Right kidney (tissue), 1 donor: ENCODE measurements around the gene UTP25.

Experiments
- DNase-seq: peaks from one replicate; pipeline ENCODE4 v3.0.0-alpha.2; 2016

UTP25 gene

GRCh38 chr1:209805875-209806760, 21.7 kb upstream of the UTP25 start, which contains the start of gene IRF6:
TSS of gene IRF6 (minus strand) at chr1:209806142. CDS start at chr1:209801413, 4,729 bp downstream.
- DNase-seq = peak; percentile 81

DNA sequence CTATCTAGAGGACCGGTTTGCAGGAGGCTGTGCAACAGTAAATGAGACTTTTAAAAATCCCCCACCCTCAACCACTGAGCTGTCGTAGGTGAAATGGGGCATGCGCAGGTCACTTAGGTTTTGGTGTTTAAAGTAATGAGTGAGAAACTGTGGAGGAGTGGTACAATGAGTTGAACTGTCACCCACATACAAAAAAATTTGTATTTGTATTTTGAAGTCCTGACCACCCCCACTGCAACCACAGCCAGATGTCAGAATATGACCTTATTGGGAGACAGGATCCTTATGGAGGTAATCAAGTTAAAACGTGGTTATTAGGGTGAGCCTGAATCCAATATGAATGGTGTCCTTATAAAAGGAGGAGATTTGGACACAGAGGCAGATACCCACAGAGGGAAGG, 20.3 kb upstream of the UTP25 start:
- DNase-seq = no peak

DNA sequence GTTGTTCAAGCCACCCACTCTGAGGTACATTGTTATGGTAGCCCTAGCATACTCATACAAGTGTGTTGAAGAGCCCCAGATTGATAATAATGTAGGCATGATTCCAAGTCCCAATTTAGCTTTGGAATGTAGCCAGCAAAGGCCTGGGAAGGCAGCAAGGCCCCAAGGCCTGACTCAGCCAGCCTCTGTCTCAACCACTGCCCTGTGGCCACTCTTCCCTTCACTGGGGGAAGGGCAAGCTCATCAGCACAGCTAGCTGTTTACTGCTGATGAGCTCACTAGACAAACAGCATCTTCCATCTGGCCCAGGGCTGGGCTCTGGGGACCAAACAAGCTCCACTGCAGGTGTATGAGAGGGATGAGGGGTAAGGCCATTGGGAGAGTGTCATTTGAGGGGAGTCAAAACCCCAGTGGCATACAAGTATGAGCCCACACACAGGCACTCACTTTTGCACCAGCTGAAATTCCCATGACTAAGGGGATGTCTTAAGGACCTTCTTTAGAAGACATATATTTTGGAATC, 19.7 kb upstream of the UTP25 start:
- no peak for DNase-seq

- DNase-seq = no peak
Measured at GRCh38 chr1:209809611-209810010, 18.2 kb upstream of the UTP25 start.

DNA sequence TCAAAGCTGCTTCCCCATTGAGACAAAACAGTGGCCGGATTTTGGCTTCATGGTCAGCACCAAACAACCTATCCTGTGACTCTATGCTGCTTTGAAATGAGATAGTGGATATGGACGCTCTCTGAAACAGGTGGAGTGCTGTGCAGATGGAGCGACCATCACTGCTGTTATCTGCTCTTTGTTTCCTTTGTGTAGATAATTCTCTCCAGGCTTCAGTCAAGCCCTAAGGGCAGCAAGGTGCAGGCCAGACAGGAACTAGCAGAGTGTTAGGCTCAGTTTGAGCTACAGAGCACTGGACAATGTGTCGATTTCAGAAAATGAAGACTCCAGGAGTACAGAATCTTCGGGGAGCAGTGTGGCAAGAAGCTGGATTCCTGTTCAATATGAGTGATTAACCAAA, 17.0 kb upstream of the UTP25 start:
- no peak for DNase-seq

GRCh38 chr1:209813902-209814301, 13.9 kb upstream of the UTP25 start:
- DNase-seq = no peak

GRCh38 chr1:209815490-209815889, 12.3 kb upstream of the UTP25 start:
- no peak for DNase-seq

DNA sequence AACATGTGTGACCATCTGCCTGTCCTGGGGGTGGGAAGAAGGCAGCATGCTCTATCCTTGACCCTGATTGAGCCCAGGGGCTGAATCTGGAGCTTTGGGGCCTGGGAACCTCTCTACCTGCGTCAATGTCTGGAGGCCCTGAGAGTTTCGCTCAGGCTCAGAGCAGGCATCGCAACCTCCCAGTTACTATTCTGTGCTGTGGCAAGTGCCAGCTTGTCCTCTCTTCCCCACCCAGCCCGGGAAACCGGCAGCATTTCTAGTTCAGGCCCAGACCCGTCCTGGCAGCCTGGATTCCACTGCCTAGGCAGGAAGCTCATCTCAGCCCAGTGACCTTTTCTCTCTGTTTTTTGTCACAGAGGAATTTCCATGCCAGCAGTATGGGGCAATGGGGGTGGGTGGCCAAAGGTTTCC, 11.8 kb upstream of the UTP25 start:
- DNase-seq = no peak

GRCh38 chr1:209816923-209817322, 10.8 kb upstream of the UTP25 start:
- no peak for DNase-seq

- no peak for DNase-seq
Measured at GRCh38 chr1:209817691-209818090, 10.1 kb upstream of the UTP25 start.

DNA sequence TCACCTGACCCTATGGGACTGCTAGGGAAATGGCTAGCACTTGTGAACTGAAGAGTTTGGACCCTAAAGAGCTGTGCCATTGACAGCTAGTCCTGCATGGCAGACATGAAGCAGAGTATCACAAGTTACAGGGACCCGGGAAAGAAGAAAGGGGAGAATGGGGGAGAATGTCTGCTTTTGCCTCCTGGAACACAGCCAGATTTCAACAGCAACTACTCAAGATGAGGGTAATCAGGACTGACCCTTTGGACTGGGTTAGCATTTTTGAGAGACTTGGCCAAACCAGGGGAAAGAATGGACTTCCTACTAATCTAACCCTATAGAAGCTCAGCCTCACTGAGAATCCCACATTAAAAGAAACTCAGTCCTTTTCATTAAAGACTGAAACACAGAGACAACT, 8.7 kb upstream of the UTP25 start:
- no peak for DNase-seq

- no peak for DNase-seq
Measured at GRCh38 chr1:209820986-209821385, 6.8 kb upstream of the UTP25 start.

- DNase-seq = no peak
Measured at GRCh38 chr1:209822706-209823105, 5.1 kb upstream of the UTP25 start.

GRCh38 chr1:209823143-209824041, 4.4 kb upstream of the UTP25 start:
- DNase-seq = no peak

GRCh38 chr1:209825591-209826434, 2.0 kb upstream of the UTP25 start:
- no peak for DNase-seq

DNA sequence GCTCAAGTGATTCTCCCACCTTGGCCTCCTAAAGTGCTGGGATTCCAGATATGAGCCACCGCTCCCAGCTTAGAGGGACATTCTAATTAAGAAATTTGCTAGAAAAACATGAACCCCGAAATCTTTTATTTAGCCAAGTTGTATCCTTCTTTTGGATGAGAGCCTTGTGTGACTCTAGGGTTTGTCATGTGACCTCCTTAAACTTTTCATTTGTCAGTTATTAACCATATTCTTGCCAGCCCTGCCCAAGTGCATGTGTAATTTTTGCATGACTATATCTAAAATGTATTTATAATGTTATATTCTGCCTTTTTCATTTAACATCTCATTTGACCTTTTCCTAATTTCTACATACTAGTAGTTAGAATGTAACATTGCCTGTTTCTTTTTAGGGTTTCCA, 1.9 kb downstream of the UTP25 start:
- no peak for DNase-seq

- DNase-seq = no peak
Measured at GRCh38 chr1:209830722-209831121, 3.0 kb downstream of the UTP25 start.

- no peak for DNase-seq
Measured at GRCh38 chr1:209831615-209832014, 3.8 kb downstream of the UTP25 start.

- DNase-seq = no peak
Measured at GRCh38 chr1:209835782-209836298, 8.1 kb downstream of the UTP25 start.

DNA sequence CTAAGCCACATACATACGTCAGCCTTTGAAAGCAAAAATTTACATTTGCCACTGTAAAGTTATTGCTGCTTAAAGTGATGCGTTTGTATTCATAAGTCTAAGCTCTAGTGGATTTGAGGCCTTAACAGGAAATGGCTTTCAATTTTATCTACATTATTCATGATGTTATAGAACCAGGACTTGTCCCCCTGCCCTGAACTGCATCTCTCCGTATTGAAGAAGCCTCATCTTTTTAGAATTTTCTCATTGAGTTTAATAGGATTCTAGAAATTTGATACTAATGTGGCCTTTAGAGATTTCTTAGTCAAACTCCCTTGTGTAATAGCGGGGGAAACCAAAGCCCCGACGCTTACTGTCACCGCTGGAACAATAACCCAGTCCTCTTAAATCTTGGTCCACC, 9.9 kb downstream of the UTP25 start:
- DNase-seq = no peak

DNA sequence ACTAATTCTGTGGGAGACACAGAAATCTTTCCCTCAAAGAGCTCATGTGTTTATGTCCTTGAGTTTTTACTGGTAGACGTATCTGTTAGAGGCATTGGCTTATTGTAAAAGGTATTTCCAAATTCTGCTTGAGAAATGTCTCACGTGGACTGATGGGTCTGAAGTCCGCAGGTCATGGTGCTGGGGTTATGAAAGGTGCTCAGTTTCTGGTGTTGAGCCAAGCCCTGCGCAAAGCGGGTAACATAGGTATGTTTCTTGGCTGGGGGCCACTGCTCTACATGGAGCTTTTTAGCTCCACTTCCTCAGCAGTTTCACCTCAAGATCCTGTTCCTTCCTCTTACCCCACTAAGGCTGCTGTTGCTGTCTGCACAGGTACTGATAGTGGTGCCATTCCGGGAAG, 10.8 kb downstream of the UTP25 start:
- no peak for DNase-seq
